IMR-90 (cell line): ENCODE data around the gene APOC1. TPM values are rescaled to one million over a fixed set of nuclear protein-coding genes. Genes with fewer than 3 reads are reported as not detected.

Source experiments
- ATAC-seq: fragments of 200-7000 bp; cut with Tn5 transposase; 2 replicates; pipeline ENCODE4 v1.9.1; 2020; ENCODE audit warnings: low read depth, mild to moderate bottlenecking, moderate library complexity
- BruUV-seq: library from RNA; stranded (reverse); fragments of 400-500 nt; replicated peaks from 2 replicates; lab custom pipeline; 2021; lab: Mats Ljungman, UMichigan
- CTCF ChIA-PET: fragments of 300-600 bp; formaldehyde crosslinking; extraction: SDS; loops from one replicate; lab custom pipeline; 2021; ENCODE audit warnings: antibody characterized with exemption; lab: Yijun Ruan, JAX
- POLR2A ChIA-PET: fragments of 300-600 bp; sonication (Branson Sonifier 250); formaldehyde crosslinking; loops from one replicate; lab custom pipeline; 2022; ENCODE audit warnings: antibody characterized with exemption; ENCODE audit not compliant: unreplicated experiment; lab: Charles Lee
- DNase-seq: peaks from one replicate; pipeline ENCODE4 v3.0.0; 2013
- H2AFZ ChIP-seq: replicated peaks from 2 replicates; pipeline ENCODE3; 2013; ENCODE audit warnings: low read length, mild to moderate bottlenecking; ENCODE audit not compliant: poor library complexity
- H2AK5ac ChIP-seq: 2 replicates; pipeline ENCODE4 v1.6.1; 2013; ENCODE audit warnings: low read depth, low read length, inconsistent platforms
- H2AK9ac ChIP-seq: replicated peaks from 2 replicates; pipeline ENCODE3; 2013; ENCODE audit warnings: mild to moderate bottlenecking, low read depth, low read length, moderate library complexity; ENCODE audit not compliant: poor library complexity
- H2BK120ac ChIP-seq: 2 replicates; pipeline ENCODE4 v1.6.1; 2013; ENCODE audit warnings: low read depth, low read length, inconsistent platforms
- H2BK15ac ChIP-seq: 3 replicates; pipeline ENCODE4 v1.6.1; 2013; ENCODE audit warnings: low read depth, low read length, inconsistent platforms
- H2BK20ac ChIP-seq: 2 replicates; pipeline ENCODE4 v1.6.1; 2013; ENCODE audit warnings: low read depth, mild to moderate bottlenecking, inconsistent platforms, low read length, moderate library complexity
- H2BK5ac ChIP-seq: 2 replicates; pipeline ENCODE4 v1.6.1; 2013; ENCODE audit warnings: mild to moderate bottlenecking, low read depth, low read length, inconsistent platforms; ENCODE audit not compliant: poor library complexity, severe bottlenecking
- H3K14ac ChIP-seq: replicated peaks from 2 replicates; pipeline ENCODE4 v1.6.1; 2013; ENCODE audit warnings: low read depth, low read length, inconsistent platforms
- H3K18ac ChIP-seq: 2 replicates; pipeline ENCODE4 v1.6.1; 2013; ENCODE audit warnings: low read depth, low read length, control low read depth
- H3K23ac ChIP-seq: 2 replicates; pipeline ENCODE4 v1.6.1; 2013; ENCODE audit warnings: low read depth, low read length, inconsistent platforms
- H3K27ac ChIP-seq: 2 replicates; pipeline ENCODE4 v1.5.1; 2013; ENCODE audit warnings: mild to moderate bottlenecking, control low read depth, low read length; ENCODE audit not compliant: insufficient read depth
- H3K27me3 ChIP-seq: 2 replicates; pipeline ENCODE4 v1.6.1; 2013; ENCODE audit warnings: low read length; ENCODE audit not compliant: control insufficient read depth, insufficient read depth
- H3K36me3 ChIP-seq: 2 replicates; pipeline ENCODE4 v1.6.1; 2013; ENCODE audit warnings: low read length, mixed read lengths; ENCODE audit not compliant: control insufficient read depth, insufficient read depth
- H3K4ac ChIP-seq: 2 replicates; pipeline ENCODE4 v1.6.1; 2013; ENCODE audit warnings: low read depth, low read length, inconsistent platforms
- H3K4me1 ChIP-seq: 2 replicates; pipeline ENCODE4 v1.6.1; 2013; ENCODE audit warnings: low read length, mixed read lengths; ENCODE audit not compliant: control insufficient read depth, insufficient read depth
- H3K4me2 ChIP-seq: 2 replicates; pipeline ENCODE4 v1.6.1; 2013; ENCODE audit warnings: low read depth, mild to moderate bottlenecking, control low read depth, low read length, moderate library complexity
- H3K4me3 ChIP-seq: 2 replicates; pipeline ENCODE4 v1.5.1; 2013; ENCODE audit warnings: low read depth, mild to moderate bottlenecking, control low read depth, low read length, moderate library complexity; ENCODE audit not compliant: insufficient read depth
- H3K56ac ChIP-seq: 2 replicates; pipeline ENCODE4 v1.6.1; 2013; ENCODE audit warnings: low read length, inconsistent platforms; ENCODE audit not compliant: insufficient read depth; ENCODE audit errors: extremely low read depth
- H3K79me1 ChIP-seq, 2 experiments: 2 replicates each; pipeline ENCODE4 v1.6.1; 2013; ENCODE audit warnings: low read length in 2 of 2, inconsistent platforms in 1 of 2, low read depth in 1 of 2
- H3K9ac ChIP-seq: 2 replicates; pipeline ENCODE4 v1.6.1; 2013; ENCODE audit warnings: low read depth, low read length, control low read depth
- H3K9me1 ChIP-seq: 2 replicates; pipeline ENCODE4 v1.6.1; 2013; ENCODE audit warnings: low read length, inconsistent platforms; ENCODE audit not compliant: insufficient read depth
- H3K9me3 ChIP-seq: 2 replicates; pipeline ENCODE4 v1.6.1; 2013; ENCODE audit warnings: low read length; ENCODE audit not compliant: control insufficient read depth, insufficient read depth
- H4K20me1 ChIP-seq: 2 replicates; pipeline ENCODE4 v1.6.1; 2013; ENCODE audit warnings: low read length, inconsistent platforms; ENCODE audit not compliant: insufficient read depth
- H4K5ac ChIP-seq: 2 replicates; pipeline ENCODE4 v1.6.1; 2013; ENCODE audit warnings: mild to moderate bottlenecking, low read depth, low read length, control low read depth
- H4K8ac ChIP-seq, 2 experiments: 2 replicates each; pipeline ENCODE4 v1.6.1; 2013; ENCODE audit warnings: low read depth in 2 of 2, low read length in 2 of 2, control low read depth in 1 of 2, inconsistent platforms in 1 of 2
- H4K91ac ChIP-seq: 2 replicates; pipeline ENCODE4 v1.6.1; 2013; ENCODE audit warnings: low read depth, low read length, inconsistent platforms; ENCODE audit not compliant: insufficient read depth
- BHLHE40 ChIP-seq: fragments of 150-350 bp; IDR thresholded peaks from 2 replicates; pipeline ENCODE4 v1.6.1; 2016; ENCODE audit warnings: mild to moderate bottlenecking, low read depth, low read length
- CHD1 ChIP-seq: IDR thresholded peaks from 2 replicates; pipeline ENCODE4 v1.6.1; 2012; ENCODE audit warnings: low read depth, low read length, improper control_type of control experiment
- CTCF ChIP-seq: conservative IDR thresholded peaks from 2 replicates; pipeline ENCODE4 v1.5.1; 2012; ENCODE audit warnings: mild to moderate bottlenecking, low read depth, low read length, improper control_type of control experiment
- FOS ChIP-seq: fragments of 150-350 bp; IDR thresholded peaks from 2 replicates; pipeline ENCODE4 v1.6.1; 2016; ENCODE audit warnings: low read depth, low read length
- MAFK ChIP-seq: IDR thresholded peaks from 2 replicates; pipeline ENCODE4 v1.6.1; 2012; ENCODE audit warnings: low read depth, low read length, improper control_type of control experiment
- MAZ ChIP-seq: IDR thresholded peaks from 2 replicates; pipeline ENCODE4 v1.6.1; 2012; ENCODE audit warnings: low read depth, mild to moderate bottlenecking, low read length, improper control_type of control experiment, moderate library complexity, borderline replicate concordance
- NFE2L2 ChIP-seq: fragments of 150-350 bp; IDR thresholded peaks from 2 replicates; pipeline ENCODE4 v1.6.1; 2016; ENCODE audit warnings: low read depth, mild to moderate bottlenecking, low read length
- POLR2A ChIP-seq: IDR thresholded peaks from 2 replicates; pipeline ENCODE4 v1.6.1; 2012; ENCODE audit warnings: mild to moderate bottlenecking, low read depth, low read length
- RAD21 ChIP-seq: IDR thresholded peaks from 2 replicates; pipeline ENCODE4 v1.6.1; 2012; ENCODE audit warnings: low read length, improper control_type of control experiment
- RCOR1 ChIP-seq: IDR thresholded peaks from 2 replicates; pipeline ENCODE4 v1.6.1; 2012; ENCODE audit warnings: mild to moderate bottlenecking, low read length, improper control_type of control experiment; ENCODE audit not compliant: insufficient replicate concordance
- RFX5 ChIP-seq: IDR thresholded peaks from 2 replicates; pipeline ENCODE4 v1.8.0; 2012; ENCODE audit warnings: low read depth, mild to moderate bottlenecking, low read length, moderate library complexity
- SMC3 ChIP-seq: fragments of 150-350 bp; IDR thresholded peaks from 2 replicates; pipeline ENCODE4 v1.6.1; 2016; ENCODE audit warnings: low read depth, mild to moderate bottlenecking, antibody characterized with exemption, low read length, moderate library complexity
- USF2 ChIP-seq: fragments of 150-350 bp; IDR thresholded peaks from 2 replicates; pipeline ENCODE4 v1.6.1; 2017; ENCODE audit warnings: mild to moderate bottlenecking, antibody characterized with exemption, low read length, low read depth
- WGBS, 2 experiments: methylation state at CpG; one replicate each; pipeline versions ENCODE4 v1.1.5 to v1.1.7; 2013; ENCODE audit warnings: missing lambda C conversion rate in 2 of 2; ENCODE audit not compliant: insufficient read length in 1 of 2; ENCODE audit errors: extremely low coverage in 2 of 2; 5-methylcytosine and 5-hydroxymethylcytosine counted together
- dilution Hi-C: fragments of 300-500 bp; cut with HindIII; formaldehyde crosslinking; loops from one replicate; pipeline ENCODE4 v1.14.3; 2018; ENCODE audit warnings: low sequenced_read_pairs; ENCODE audit not compliant: unreplicated experiment
- in situ Hi-C: fragments of 300-500 bp; cut with MboI; formaldehyde crosslinking; loops from 3 replicates; pipeline ENCODE4 v1.14.3; 2019; ENCODE audit warnings: low sequenced_read_pairs, inconsistent platforms, mixed read lengths
- intact Hi-C: fragments of 100-400 bp; cut with micrococcal nuclease; formaldehyde crosslinking; loops from 2 replicates; pipeline ENCODE4 v1.10.0; 2022
- polyA plus RNA-seq, 3 experiments: library from polyadenylated mRNA; depleted of rRNA; stranded (reverse); fragments of >200 nt; gene quantifications; 2 replicates each; pipeline ENCODE4 v1.2.3, GENCODE V29; 2012; ENCODE audit warnings: low replicate concordance in 1 of 3
- total RNA-seq: library from RNA; depleted of rRNA; stranded (reverse); fragments of >200 nt; gene quantifications from 2 replicates; pipeline ENCODE4 v1.2.3, GENCODE V29; 2012

The APOC1 gene
- total and polyA plus RNA-seq, 2 of the 4 experiments (the other 2 are of a cell fraction): 1.1 TPM; not detected in 1

- Histone ChIP-seq H3K79me1 (no peaks in the 10 kb centered on the region; a peak in 2 of 4 replicates), H3K36me3 (peaks cover 22% of the 10 kb centered on the region), H3K27me3 (peaks cover 8% of the 10 kb centered on the region), H3K14ac (no peak overlapping the region), H3K4me1 (peaks cover 3% of the 10 kb centered on the region; the same call in 1 of the 2 replicates), H4K20me1 (peaks cover 4% of the 10 kb centered on the region; the same call in 1 of the 2 replicates), H2BK5ac (no peak overlapping the region), H2AK9ac (peak overlapping the region; percentile 52), H3K23ac (no peak overlapping the region), H3K9ac (no peak overlapping the region), H2AK5ac (no peak overlapping the region; the same call in 1 of the 2 replicates), H4K8ac (no peak overlapping the region; a peak in 1 of 4 replicates), H2BK120ac (no peak overlapping the region), H4K5ac (no peak overlapping the region), H3K9me1 (no peaks in the 10 kb centered on the region), H2BK15ac (no peak overlapping the region), H2AFZ (peak overlapping the region; percentile 50), H3K4me2 (no peak overlapping the region), H3K27ac (no peak overlapping the region), H3K4me3 (no peak overlapping the region), H3K56ac (no peak overlapping the region), H3K9me3 (no peaks in the 10 kb centered on the region), H3K4ac (no peak overlapping the region), H3K18ac (no peak overlapping the region), H2BK20ac (no peak overlapping the region), H4K91ac (no peak overlapping the region)
- 30% methylated on average over 9 of the region's 24 CpGs; no CpG with 5 or more reads in 1 of the 2 experiments for WGBS, 2 experiments
- CTCF ChIA-PET: interaction anchor here (1.6 kb wide), 1 partner anchor 48 kb away, joined by 10 read pairs; no protein-coding TSS in a partner anchor
- dilution Hi-C loops: no loop called here
- ATAC-seq (peak; percentile 88), DNase-seq (peak; percentile 49)
- intact Hi-C loops: loop anchor here (1.0 to 2.0 kb wide), 3 partner anchors 47 to 155 kb away; no protein-coding TSS in a partner anchor
- BruUV-seq: no TSS peak
- TF ChIP-seq RFX5: no peak
- peak; percentile 95 for TF ChIP-seq CTCF
- TF ChIP-seq POLR2A: no peak
- no peak for TF ChIP-seq MAFK
- no peak for TF ChIP-seq BHLHE40
- no peak for TF ChIP-seq NFE2L2
- no peak for TF ChIP-seq FOS
- no peak for TF ChIP-seq CHD1
- peak; percentile 86 for TF ChIP-seq RAD21
- TF ChIP-seq USF2: no peak
- TF ChIP-seq SMC3: peak; percentile 87
- TF ChIP-seq MAZ: no peak
- no peak for TF ChIP-seq RCOR1
- POLR2A ChIA-PET: no interaction called here
- in situ Hi-C loops: no loop called here
Observed at GRCh38 chr19:44903602-44904425, 10.6 kb upstream of the APOC1 start.
